H1 (cell line): Measurements from ENCODE around the gene BCAR3. TPM values are rescaled to one million over a fixed set of nuclear protein-coding genes. Genes with fewer than 3 reads are reported as not detected.

ENCODE experiments used
- CTCF ChIA-PET: fragments of 300-600 bp; sonication (Branson Sonifier 250); formaldehyde crosslinking; loops from one replicate; lab custom pipeline; 2021; ENCODE audit not compliant: partially characterized antibody; lab: Charles Lee
- POLR2A ChIA-PET: fragments of 300-600 bp; sonication (Branson Sonifier 250); formaldehyde crosslinking; loops from one replicate; lab custom pipeline; 2021; ENCODE audit warnings: inconsistent platforms; ENCODE audit not compliant: partially characterized antibody; lab: Charles Lee
- DNase-seq, 2 experiments: peaks; one replicate each; pipeline versions ENCODE4 v3.0.0 to v3.0.0-alpha.2; 2010 to 2022; ENCODE audit warnings: low spot score in 2 of 2, low read depth in 1 of 2, mixed read lengths in 1 of 2
- FAIRE-seq: peaks from 2 replicates; lab custom pipeline; 2011; peaks lifted over from hg19 to GRCh38; lab: Jason Lieb, UNC
- H2AFZ ChIP-seq: 2 replicates; pipeline ENCODE4 v1.8.1; 2012; ENCODE audit warnings: low read length, inconsistent platforms
- H2AK5ac ChIP-seq: 2 replicates; pipeline ENCODE4 v1.6.1; 2013; ENCODE audit warnings: low read depth, low read length
- H2BK120ac ChIP-seq: replicated peaks from 2 replicates; pipeline ENCODE3; 2013; ENCODE audit warnings: low read depth, low read length, inconsistent platforms
- H2BK12ac ChIP-seq: 2 replicates; pipeline ENCODE4 v1.6.1; 2013; ENCODE audit warnings: low read depth, low read length
- H2BK15ac ChIP-seq: 2 replicates; pipeline ENCODE4 v1.6.1; 2013; ENCODE audit warnings: low read length
- H2BK20ac ChIP-seq: 2 replicates; pipeline ENCODE4 v1.6.1; 2013; ENCODE audit warnings: low read length
- H2BK5ac ChIP-seq: 2 replicates; pipeline ENCODE4 v1.6.1; 2013; ENCODE audit warnings: low read depth, low read length
- H3K14ac ChIP-seq: 2 replicates; pipeline ENCODE4 v1.6.1; 2013; ENCODE audit warnings: inconsistent platforms; ENCODE audit not compliant: insufficient read length
- H3K18ac ChIP-seq: 2 replicates; pipeline ENCODE4 v1.6.1; 2013; ENCODE audit warnings: low read length; ENCODE audit errors: extremely low read depth
- H3K23ac ChIP-seq: 2 replicates; pipeline ENCODE4 v1.6.1; 2013; ENCODE audit warnings: inconsistent platforms; ENCODE audit not compliant: insufficient read length
- H3K23me2 ChIP-seq: 2 replicates; pipeline ENCODE4 v1.6.1; 2013; ENCODE audit warnings: low read depth, low read length
- H3K27ac ChIP-seq: 2 replicates; pipeline ENCODE4 v1.6.1; 2011; ENCODE audit warnings: low read depth, low read length, inconsistent platforms
- H3K27me3 ChIP-seq, 4 experiments: replicated peaks in 1 of 4; 1 replicate in 1 of 4; 2 replicates in 3 of 4; pipeline versions ENCODE4 v1.6.1 to v1.8.1; 2011 to 2013; ENCODE audit warnings: low read length in 3 of 4, mild to moderate bottlenecking in 3 of 4, inconsistent platforms in 2 of 4, mixed read lengths in 2 of 4, moderate library complexity in 1 of 4; ENCODE audit not compliant: control insufficient read depth in 3 of 4, insufficient read depth in 3 of 4; ENCODE audit errors: extremely low read depth in 1 of 4
- H3K36me3 ChIP-seq, 4 experiments: 2 replicates each; pipeline versions ENCODE4 v1.6.1 to v1.8.1; 2011 to 2013; ENCODE audit warnings: mild to moderate bottlenecking in 4 of 4, low read length in 3 of 4, moderate library complexity in 2 of 4, control low read depth in 1 of 4, inconsistent platforms in 1 of 4; ENCODE audit not compliant: insufficient read depth in 4 of 4, control insufficient read depth in 2 of 4
- H3K4ac ChIP-seq: replicated peaks from 2 replicates; pipeline ENCODE3; 2013; ENCODE audit warnings: low read length, low read depth, mixed read lengths, inconsistent platforms; ENCODE audit not compliant: insufficient read length
- H3K4me1 ChIP-seq, 4 experiments: replicated peaks in 1 of 4; 1 replicate in 1 of 4; 2 replicates in 3 of 4; pipeline versions ENCODE4 v1.6.1 to v1.8.1; 2011 to 2013; ENCODE audit warnings: low read length in 3 of 4, inconsistent platforms in 2 of 4, mixed read lengths in 1 of 4; ENCODE audit not compliant: insufficient read depth in 4 of 4, control insufficient read depth in 3 of 4
- H3K4me2 ChIP-seq, 2 experiments: 2 replicates each; pipeline versions ENCODE4 v1.6.1 to v1.8.1; 2011 to 2013; ENCODE audit warnings: low read depth in 2 of 2, low read length in 2 of 2, control low read depth in 1 of 2, inconsistent platforms in 1 of 2, mild to moderate bottlenecking in 1 of 2; ENCODE audit not compliant: insufficient read depth in 1 of 2
- H3K4me3 ChIP-seq, 4 experiments: fragments of 200-600, 300-600 bp in 1 of 4; sonication (generic), shearing (Covaris generic), sonication (Bioruptor Twin) in 1 of 4; 2 replicates each; pipeline versions ENCODE4 v1.5.1 to v1.8.1; 2011 to 2016; ENCODE audit warnings: low read length in 4 of 4, low read depth in 3 of 4, control low read depth in 2 of 4, inconsistent platforms in 2 of 4, mild to moderate bottlenecking in 2 of 4, mixed read lengths in 1 of 4, moderate library complexity in 1 of 4; ENCODE audit not compliant: insufficient read depth in 2 of 4; ENCODE audit errors: extremely low read depth in 1 of 4
- H3K56ac ChIP-seq: replicated peaks from 2 replicates; pipeline ENCODE3; 2013; ENCODE audit warnings: low read depth, mild to moderate bottlenecking, mixed read lengths, low read length, inconsistent platforms; ENCODE audit not compliant: insufficient read length
- H3K79me1 ChIP-seq: 2 replicates; pipeline ENCODE4 v1.6.1; 2013; ENCODE audit warnings: low read depth, low read length, control low read depth
- H3K79me2 ChIP-seq, 2 experiments: 2 replicates each; pipeline versions ENCODE4 v1.6.1 to v1.8.1; 2012 to 2013; ENCODE audit warnings: low read length in 2 of 2, mild to moderate bottlenecking in 2 of 2, inconsistent platforms in 1 of 2; ENCODE audit not compliant: insufficient read depth in 2 of 2, control insufficient read depth in 1 of 2
- H3K9ac ChIP-seq, 4 experiments: replicated peaks in 1 of 4; 1 replicate in 1 of 4; 2 replicates in 3 of 4; pipeline versions ENCODE4 v1.6.1 to v1.8.1; 2011 to 2013; ENCODE audit warnings: low read depth in 3 of 4, low read length in 3 of 4, control low read depth in 2 of 4, mild to moderate bottlenecking in 2 of 4, moderate library complexity in 2 of 4, inconsistent platforms in 1 of 4; ENCODE audit errors: extremely low read depth in 1 of 4
- H3K9me3 ChIP-seq, 2 experiments: 2 replicates each; pipeline versions ENCODE4 v1.6.1 to v1.8.1; 2012 to 2013; ENCODE audit warnings: mild to moderate bottlenecking in 2 of 2, moderate library complexity in 2 of 2, control low read depth in 1 of 2, inconsistent platforms in 1 of 2, low read depth in 1 of 2, low read length in 1 of 2, mixed read lengths in 1 of 2; ENCODE audit not compliant: insufficient read depth in 2 of 2
- H4K20me1 ChIP-seq, 2 experiments: replicated peaks in 1 of 2; 2 replicates each; pipeline versions ENCODE3 to v1.8.1; 2011 to 2013; ENCODE audit warnings: inconsistent platforms in 2 of 2, low read length in 2 of 2, mild to moderate bottlenecking in 1 of 2; ENCODE audit not compliant: insufficient read depth in 2 of 2, control insufficient read depth in 1 of 2
- H4K5ac ChIP-seq: 2 replicates; pipeline ENCODE4 v1.6.1; 2013; ENCODE audit warnings: low read length, low read depth, mixed read lengths, inconsistent platforms; ENCODE audit not compliant: insufficient read length
- H4K8ac ChIP-seq: 2 replicates; pipeline ENCODE4 v1.8.0; 2013; ENCODE audit warnings: mild to moderate bottlenecking, moderate library complexity, low read length, inconsistent platforms; ENCODE audit not compliant: insufficient read depth; ENCODE audit errors: extremely low read depth
- H4K91ac ChIP-seq: replicated peaks from 2 replicates; pipeline ENCODE3; 2013; ENCODE audit warnings: low read length, mixed read lengths, inconsistent platforms; ENCODE audit not compliant: insufficient read length
- CREB1 ChIP-seq: IDR thresholded peaks from 2 replicates; pipeline ENCODE4 v1.6.1; 2012; ENCODE audit warnings: inconsistent platforms
- WGBS, 2 experiments: shearing (Covaris generic) in 1 of 2; methylation state at CpG; one replicate each; pipeline versions ENCODE4 v1.1.6 to v1.1.7; 2013 to 2015; ENCODE audit warnings: low lambda C conversion rate in 2 of 2, mixed read lengths in 2 of 2, inconsistent platforms in 1 of 2, low coverage in 1 of 2, missing lambda C conversion rate in 1 of 2; ENCODE audit not compliant: insufficient replicate concordance in 2 of 2, insufficient coverage in 1 of 2, insufficient read length in 1 of 2; ENCODE audit errors: extremely low coverage in 1 of 2, missing lambda C conversion rate in 1 of 2; 5-methylcytosine and 5-hydroxymethylcytosine counted together
- polyA plus RNA-seq, 7 experiments: library from polyadenylated mRNA; depleted of rRNA in 3 of 7; stranded (reverse) in 5 of 7; unstranded in 2 of 7; fragments of >200 nt in 5 of 7; fragments of 200-250 nt in 2 of 7; gene quantifications; 1 replicate in 5 of 7; 2 replicates in 1 of 7; 4 replicates in 1 of 7; pipeline versions ENCODE4 v1.2.1 to v1.2.3, GENCODE V29; 2011 to 2013; ENCODE audit warnings: missing spikeins in 2 of 7, mixed read lengths in 2 of 7
- total RNA-seq: library from RNA; stranded (reverse); fragmentation: NEBNext Ultra II Directional; extraction: Animal tissue kit (Norgen Biotek cat#: 25700); gene quantifications from 2 replicates; pipeline ENCODE4 v1.2.1, GENCODE V29; 2021

The BCAR3 gene
- total and polyA plus RNA-seq, 2 of the 8 experiments (the other 6 are each of a cell fraction or from before 2014, with no cell fraction given) = 5.6 to 9.2 TPM

DNA sequence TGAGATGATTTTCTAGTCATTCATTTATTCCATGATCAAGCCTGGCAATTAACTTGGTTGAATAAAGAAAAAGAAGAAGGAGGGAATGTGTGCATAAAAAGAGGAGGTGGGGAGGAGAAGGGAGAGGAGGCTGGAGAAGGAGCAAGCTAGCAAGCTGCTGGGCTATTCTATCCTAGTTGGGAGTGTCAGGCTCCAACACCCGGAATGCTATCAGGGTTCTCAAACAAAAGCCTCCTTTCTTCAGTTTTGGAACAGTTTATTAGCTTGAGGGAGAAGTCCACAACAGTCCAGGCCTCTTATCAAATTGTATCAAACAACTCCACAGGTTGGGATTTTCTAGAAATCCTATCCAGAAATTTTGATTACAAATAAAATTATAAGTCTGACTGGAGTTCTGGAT lies 80.0 kb downstream of the BCAR3 start:
- no peak for FAIRE-seq
- CTCF ChIA-PET = interaction anchor here (0.7 to 1.9 kb wide), 3 partner anchors 28 to 244 kb away, joined by 3 to 6 read pairs (median 4); no protein-coding TSS in a partner anchor
- 88% methylated on average over 1 of the region's 1 CpG; no CpG with 5 or more reads in 1 of the 2 experiments for WGBS, 2 experiments

More for the DNA sequence above, 80.0 kb downstream of the BCAR3 start:
- no peak for TF ChIP-seq CREB1
- Histone ChIP-seq H2AFZ (no peak overlapping the region), H2BK12ac (no peak overlapping the region), H3K4me1 (peaks cover 0 to 6% (median 2%) of the 10 kb centered on the region in 4 experiments; a peak in 3 of 7 replicates), H3K9ac (no peak overlapping the region), H3K4me2 (no peak overlapping the region), H4K8ac (no peak overlapping the region), H3K56ac (no peak overlapping the region), H4K91ac (no peak overlapping the region), H4K5ac (no peak overlapping the region), H2BK15ac (no peak overlapping the region), H3K4ac (no peak overlapping the region), H3K23ac (no peak overlapping the region), H2BK120ac (no peak overlapping the region), H3K27me3 (no peaks in the 10 kb centered on the region), H3K14ac (no peak overlapping the region), H2BK20ac (no peak overlapping the region), H3K79me2 (no peaks in the 10 kb centered on the region; a peak in 1 of 4 replicates), H2BK5ac (no peak overlapping the region), H3K9me3 (no peaks in the 10 kb centered on the region), H3K79me1 (no peaks in the 10 kb centered on the region; the same call in 1 of the 2 replicates), H3K23me2 (no peaks in the 10 kb centered on the region), H3K18ac (no peak overlapping the region), H2AK5ac (no peak overlapping the region), H4K20me1 (no peaks in the 10 kb centered on the region), H3K36me3 (no peaks in the 10 kb centered on the region), H3K4me3 (no peak overlapping the region), H3K27ac (no peak overlapping the region)
- no peak for DNase-seq
- POLR2A ChIA-PET = interaction anchor here (1.3 kb wide), 1 partner anchor 14 kb away, joined by 3 read pairs; no protein-coding TSS in a partner anchor
